ENCODE measurements around the gene IRF8.

Gene IRF8

DNA sequence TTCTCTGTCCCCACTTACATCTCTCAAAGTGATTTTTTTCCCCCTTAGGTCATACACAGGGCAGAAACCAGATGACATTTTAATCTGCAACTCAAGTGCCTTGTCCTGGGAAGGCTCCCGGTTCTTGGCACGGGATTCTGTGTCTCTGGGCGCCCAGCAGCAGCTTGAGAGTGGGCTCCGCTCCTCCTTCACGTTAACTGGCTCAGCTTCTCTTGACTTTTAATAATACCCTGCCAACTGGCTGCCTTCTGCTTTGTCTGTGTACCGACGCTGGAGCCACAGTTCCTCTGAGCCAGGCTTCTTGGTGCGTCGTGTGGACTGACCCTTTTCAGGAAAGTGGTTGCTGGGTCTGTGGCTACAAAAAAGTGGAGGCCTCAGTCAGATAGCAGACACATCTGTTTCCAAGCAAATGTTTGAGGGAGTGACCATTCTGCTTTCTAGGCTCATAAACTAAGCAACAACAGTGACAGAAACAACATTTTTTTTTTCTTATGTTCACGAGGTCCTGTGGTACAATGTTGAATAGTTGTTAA is 64.9 kb downstream of the IRF8 start:
- no peak for DNase-seq

DNA sequence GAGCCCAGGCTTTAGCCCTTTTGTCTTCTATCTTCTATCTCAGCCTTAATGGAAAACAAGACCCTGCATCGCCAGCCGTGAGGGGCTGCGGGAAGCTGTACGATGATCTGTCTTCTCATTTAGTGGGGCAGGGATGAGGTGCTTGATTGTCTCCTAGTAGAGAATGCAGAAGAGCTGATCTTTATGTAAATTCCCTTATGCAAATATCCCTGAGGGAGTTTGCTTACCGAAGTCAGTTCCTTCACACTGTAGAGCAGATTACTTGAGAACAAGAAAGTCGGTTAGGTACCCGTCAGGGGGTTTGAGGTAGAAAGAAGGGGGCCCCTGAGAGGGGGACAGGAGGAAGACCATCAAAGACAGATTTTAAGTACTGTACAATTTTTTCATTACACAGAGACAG is 66.2 kb downstream of the IRF8 start:
- DNase-seq, result no peak

DNA sequence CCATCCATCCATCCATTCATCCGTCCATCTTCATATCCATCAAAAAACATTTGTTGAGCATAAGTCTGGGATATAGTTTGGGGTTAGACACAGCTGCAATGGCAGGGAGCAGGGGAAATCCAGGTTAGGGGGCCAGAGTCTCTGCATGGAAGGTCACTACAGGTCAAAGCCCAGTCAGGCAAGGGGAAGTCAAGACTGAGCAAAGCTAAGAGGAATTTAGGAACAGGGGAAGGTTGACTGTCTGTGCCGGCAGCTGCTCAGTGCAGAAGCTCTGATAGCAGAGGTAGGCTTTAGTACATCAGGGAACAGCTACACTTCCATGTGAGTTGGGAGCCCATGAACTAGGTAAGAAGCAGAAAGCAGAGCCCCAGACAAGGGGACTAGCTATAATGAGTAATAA is 68.1 kb downstream of the IRF8 start:
- no peak for DNase-seq

DNA sequence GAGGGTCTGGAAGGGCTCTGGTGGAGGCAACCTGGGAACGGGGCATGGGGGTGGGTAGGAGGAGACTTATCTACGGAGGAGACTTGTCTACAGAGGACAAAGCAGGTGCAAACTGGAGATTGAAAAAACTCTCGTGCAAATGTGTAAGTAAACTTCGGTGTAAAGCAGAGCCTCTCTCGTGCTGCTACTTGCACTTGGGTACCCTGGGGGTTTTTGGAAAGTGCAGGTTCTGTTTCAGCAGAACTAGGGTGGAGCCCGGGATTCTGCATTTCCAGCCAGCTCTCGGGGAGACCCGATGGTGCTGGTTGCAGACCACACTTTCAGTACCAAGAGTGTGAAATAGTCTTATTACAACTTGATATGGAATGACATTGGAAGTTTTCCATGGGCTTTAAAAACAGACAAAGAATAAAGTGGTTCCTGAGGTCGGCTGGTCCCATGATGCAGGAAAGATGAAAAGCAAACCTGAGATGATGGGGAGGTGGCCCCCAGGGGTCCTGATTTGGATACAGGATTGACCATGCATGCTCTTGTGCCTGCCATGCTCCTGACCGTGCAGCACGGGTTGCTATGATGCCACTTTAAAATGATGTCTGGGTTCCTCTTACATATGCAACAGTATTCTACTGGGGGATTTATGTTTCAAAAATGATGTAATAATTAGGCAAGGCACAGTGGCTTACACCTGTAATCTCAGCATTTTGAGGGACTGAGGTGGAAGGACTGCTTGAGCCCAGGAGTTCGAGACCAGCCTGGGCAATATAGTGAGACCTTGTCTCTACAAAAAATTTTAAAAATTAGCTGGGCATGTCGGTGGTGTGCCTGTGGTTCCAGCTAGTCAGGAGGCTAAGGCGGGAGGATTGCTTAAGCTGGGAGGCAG is 69.3 kb downstream of the IRF8 start:
- DNase-seq, result no peak

DNA sequence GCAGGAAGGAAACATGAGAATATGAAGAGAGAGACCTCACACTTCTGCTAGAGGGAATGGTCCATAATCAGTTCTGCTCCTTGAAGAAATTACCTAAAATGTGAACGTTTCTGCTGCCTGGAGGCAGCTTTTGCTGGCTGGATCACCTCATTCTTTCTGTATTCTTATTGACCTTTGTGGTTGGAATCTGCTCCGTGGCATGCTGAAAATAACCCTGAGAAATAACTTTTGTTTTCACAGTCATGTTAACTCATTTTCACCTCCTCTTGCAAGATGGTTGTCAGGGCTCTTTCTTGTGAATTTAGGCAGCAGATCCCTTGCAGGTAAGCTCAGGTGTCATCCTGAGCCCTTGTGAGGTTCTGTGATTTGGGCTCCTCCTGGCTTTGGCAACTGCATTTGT is 70.2 kb downstream of the IRF8 start:
- DNase-seq, result no peak

DNA sequence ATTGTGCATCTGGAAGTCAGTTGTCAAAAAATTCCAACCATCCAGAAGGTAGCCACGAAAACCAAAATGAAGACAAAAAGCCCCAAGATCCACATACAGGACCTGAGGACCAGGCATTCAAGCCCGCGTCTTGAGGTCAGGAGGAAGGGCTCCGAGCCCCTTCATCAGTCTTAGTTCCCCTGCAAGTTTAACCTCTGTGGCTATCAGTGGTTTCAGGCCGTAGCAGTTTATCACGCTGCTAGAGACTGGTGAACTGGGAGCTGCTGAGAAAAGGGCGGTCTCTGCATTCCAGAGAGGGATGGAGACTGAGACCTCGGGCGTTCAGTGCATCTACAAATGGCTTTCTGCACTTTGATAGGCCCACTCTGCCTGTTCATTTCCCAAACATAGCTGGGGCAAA is 70.6 kb downstream of the IRF8 start:
- no peak for DNase-seq

DNA sequence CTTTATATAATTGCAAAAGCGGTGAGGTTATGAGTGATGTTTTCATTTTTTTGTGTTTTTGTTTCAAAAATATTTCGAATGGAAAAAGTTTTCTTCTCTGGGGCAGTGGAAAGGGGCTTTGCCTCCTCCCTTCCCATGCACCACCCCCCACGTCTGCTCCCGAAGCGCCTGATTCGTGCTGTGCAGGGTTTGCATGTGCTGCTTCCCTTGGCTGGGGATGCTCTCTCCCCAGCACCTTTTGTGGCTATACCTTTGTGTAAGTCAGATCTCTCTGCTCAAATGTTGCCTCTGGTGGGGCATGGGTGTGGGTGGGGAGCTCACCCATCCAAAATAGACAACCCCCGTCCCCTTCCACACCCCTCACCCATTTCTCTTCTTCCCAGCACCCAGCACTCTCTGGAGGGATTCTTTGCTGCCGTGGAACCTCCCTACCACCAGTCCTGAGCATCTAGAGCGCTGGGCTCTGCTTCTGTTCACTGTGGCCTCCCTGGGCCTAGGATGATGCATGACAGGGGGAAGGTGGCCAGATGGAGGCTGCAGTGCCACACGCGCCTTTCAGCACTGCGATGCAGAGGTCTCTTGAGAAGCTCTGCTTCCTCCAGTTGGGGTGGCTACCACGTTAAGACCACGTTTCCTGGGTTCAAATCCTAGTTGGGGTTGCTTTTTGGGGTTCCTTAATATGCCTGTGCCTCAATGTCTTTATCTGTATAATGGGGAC is 71.2 kb downstream of the IRF8 start:
- DNase-seq, result no peak

DNA sequence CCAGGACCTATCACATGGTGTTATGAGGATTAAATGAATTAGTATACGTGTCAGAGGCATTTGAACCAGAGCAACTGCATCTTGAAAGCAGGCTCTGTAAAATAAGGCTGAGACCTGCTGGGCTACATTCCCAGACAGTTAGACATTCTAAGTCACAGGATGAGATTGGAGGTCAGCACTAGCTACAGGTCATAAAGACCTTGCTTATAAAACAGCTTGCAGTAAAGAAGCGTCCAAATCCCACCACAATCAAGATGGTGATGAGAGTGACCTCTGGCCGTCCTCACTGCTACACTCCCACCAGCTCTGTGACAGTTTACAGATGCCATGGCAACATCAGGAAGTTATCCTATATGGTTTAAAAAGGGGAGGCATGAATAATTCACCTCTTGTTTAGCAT is 71.8 kb downstream of the IRF8 start:
- DNase-seq, result no peak

Measured in stimulated activated naive CD4-positive, alpha-beta T cell treated with Interleukin-2 at 50 U/mL for 16 hours (primary cell).